Heart left ventricle (tissue), 16 donors: ENCODE data around the gene MSX2. TPM values are rescaled to one million over a fixed set of nuclear protein-coding genes. Genes with fewer than 3 reads are reported as not detected.

Experiments used
- ATAC-seq, 4 donors: fragments of 200-7000 bp; cut with Tn5 transposase; one replicate each; pipeline ENCODE4 v1.9.1; 2020 to 2022; ENCODE audit warnings: moderate library complexity in 4 of 4, mild to moderate bottlenecking in 3 of 4, moderate number of reproducible peaks in 1 of 4
- DNase-seq, 5 donors: peaks; one replicate each; pipeline ENCODE4 v3.0.0-alpha.2; 2020
- H3K27ac ChIP-seq, 12 donors: fragments of 200-600 bp; sonication (generic) in 4 of 12; one replicate each; pipeline versions ENCODE4 v1.5.0 to v1.8.0; 2016 to 2022; ENCODE audit warnings: mild to moderate bottlenecking in 2 of 12
- H3K27me3 ChIP-seq, 9 donors: fragments of 200-600 bp; sonication (generic) in 2 of 9; one replicate each; pipeline versions ENCODE4 v1.5.1 to v1.8.0; 2016 to 2022; ENCODE audit warnings: mild to moderate bottlenecking in 3 of 9
- H3K36me3 ChIP-seq, 9 donors: fragments of 200-600 bp; sonication (generic) in 2 of 9; one replicate each; pipeline versions ENCODE4 v1.5.0 to v1.8.0; 2018 to 2022; ENCODE audit warnings: mild to moderate bottlenecking in 2 of 9
- H3K4me1 ChIP-seq, 12 donors: fragments of 200-600 bp; sonication (generic) in 4 of 12; one replicate each; pipeline versions ENCODE4 v1.5.0 to v1.8.0; 2016 to 2022; ENCODE audit warnings: mild to moderate bottlenecking in 3 of 12
- H3K4me3 ChIP-seq, 12 donors: fragments of 200-600 bp; sonication (generic) in 4 of 12; one replicate each; pipeline versions ENCODE4 v1.5.0 to v1.8.0; 2017 to 2022; ENCODE audit warnings: mild to moderate bottlenecking in 9 of 12, moderate library complexity in 4 of 12
- H3K9me3 ChIP-seq, 12 donors: fragments of 200-600 bp; sonication (generic) in 4 of 12; one replicate each; pipeline versions ENCODE4 v1.5.0 to v1.8.0; 2016 to 2022; ENCODE audit warnings: mild to moderate bottlenecking in 1 of 12
- CTCF ChIP-seq, 12 donors: fragments of 200-600 bp; sonication (generic) in 4 of 12; IDR thresholded peaks; one replicate each; pipeline versions ENCODE4 v1.5.0 to v1.8.0; 2018 to 2022; ENCODE audit warnings: antibody characterized with exemption in 12 of 12, mild to moderate bottlenecking in 5 of 12
- POLR2A ChIP-seq, 2 donors: fragments of 450-650 bp; IDR thresholded peaks; one replicate each; pipeline ENCODE4 v1.6.1; 2017; ENCODE audit warnings: antibody characterized with exemption in 2 of 2, mild to moderate bottlenecking in 2 of 2, moderate library complexity in 2 of 2
- WGBS, 4 donors: extraction: QIAGEN DNeasy Blood & Tissue Kit in 2 of 4; methylation state at CpG; one replicate each; pipeline versions ENCODE4 v1.1.5 to v1.1.7; 2013 to 2018; 5-methylcytosine and 5-hydroxymethylcytosine counted together
- intact Hi-C, 10 donors: fragments of 100-400 bp; cut with DNase I; formaldehyde crosslinking; loops; one replicate each; pipeline versions ENCODE4 v1.11.1 to v1.14.2; 2022
- polyA plus RNA-seq, 2 donors: library from polyadenylated mRNA; stranded (reverse); fragments of 200-250 nt; gene quantifications; one replicate each; pipeline ENCODE4 v1.2.3, GENCODE V29; 2013
- total RNA-seq, 9 donors: library from RNA; depleted of rRNA in 2 of 9; stranded (reverse); fragments of >200 nt in 2 of 9; fragmentation: NEBNext Ultra II Directional in 3 of 9; extraction: Animal tissue kit (Norgen Biotek cat#: 25700) in 3 of 9; gene quantifications; one replicate each; pipeline versions ENCODE4 v1.1.0 to v1.2.4, GENCODE V29; 2016 to 2023
- donor health status: ischemic (EF 13 %, LVEDD 7.1; RV severe dilation, severe dysfunction).
- donor health status: healthy with polysubstance abuse.
- donor health status: DM: no; HTN: yes; CAD: no.
- donor health status: DM: no; HTN: no; CAD: no.
- donor health status: ischemic (EF 25% LVEDD 6.9; RV normal size, moderate dysfunction).
- donor health status: ischemic (EF 25% LVEDD 5.7; RV mildly dilated, moderate dysfunction).
- donor health status: healthy.
- donor health status: DM: yes; HTN: yes; CAD: no.
- donor health status: ischemic (EF 35%, LVEDD 5.7; RV mildly dilated, moderate dysfunction).
- donor health status: nonischemic (EF 11% LVEDD 7.7; RV severe dilation, severe dysfunction).
- donor health status: DM: yes; HTN: yes; CAD: no.
- donor health status: PGD.
- donor health status: ischemic (EF 29% LVEDD 5.4; RV normal size, mild dysfunction).
- donor health status: nonischemic (EF 23%, LVEDD 6.1; RV moderate dilation, normal function).

The MSX2 gene
- total and polyA plus RNA-seq, 11 donors, result 0.73 to 5.3 (median 1.6) TPM

- intact Hi-C loops, result loop anchor here in 5 of 10 donors (5.0 to 10.0 kb wide), 4 partner anchors 310 to 410 kb away; no protein-coding TSS in a partner anchor
Measured at GRCh38 chr5:174734571-174735497, 10.5 kb downstream of the MSX2 start.

GRCh38 chr5:174735498-174736330 lies 11.3 kb downstream of the MSX2 start:
- H3K27me3 ChIP-seq, result peaks cover 35 to 90% (median 66%) of the 10 kb centered on the region in 9 donors
- DNase-seq (no peak), ATAC-seq (no peak)
- no peak overlapping the region for H3K27ac ChIP-seq
- H3K4me1 ChIP-seq, result peaks cover 0 to 14% (median 4%) of the 10 kb centered on the region in 12 donors
- H3K36me3 ChIP-seq, result no peaks in the 10 kb centered on the region
- TF ChIP-seq POLR2A (IDR thresholded peaks at IDR 0.05), result no peak
- TF ChIP-seq CTCF (IDR thresholded peaks at IDR 0.05), result peak in 8 of 12 donors; percentile 14 to 41 (median 26)
- intact Hi-C loops, result loop anchor here in 5 of 10 donors (10.0 kb wide), 3 partner anchors 311 to 411 kb away; no protein-coding TSS in a partner anchor
- 1 to 6% (median 2%) methylated on average over 47 to 54 of the region's 54 CpGs for WGBS, 4 donors
- H3K4me3 ChIP-seq, result peak overlapping the region in 2 of 12 donors; percentile 2 to 13
- no peaks in the 10 kb centered on the region for H3K9me3 ChIP-seq

More at GRCh38 chr5:174734571-174735497, 10.5 kb downstream of the MSX2 start:
- ATAC-seq (no peak), DNase-seq (no peak)
- 9 to 13% (median 10%) methylated on average over 19 to 22 of the region's 22 CpGs for WGBS, 4 donors
- TF ChIP-seq CTCF (IDR thresholded peaks at IDR 0.05) (no peak), POLR2A (IDR thresholded peaks at IDR 0.05) (no peak)
- peaks cover 0 to 14% (median 4%) of the 10 kb centered on the region in 12 donors for H3K4me1 ChIP-seq
- H3K27me3 ChIP-seq, result peaks cover 43 to 96% (median 68%) of the 10 kb centered on the region in 9 donors
- H3K9me3 ChIP-seq, result no peaks in the 10 kb centered on the region
- peaks cover 0 to 5% (median 0%) of the 10 kb centered on the region in 9 donors for H3K36me3 ChIP-seq
- H3K27ac ChIP-seq, result no peak overlapping the region
- H3K4me3 ChIP-seq, result peak overlapping the region in 2 of 12 donors; percentile 2 to 13

DNA sequence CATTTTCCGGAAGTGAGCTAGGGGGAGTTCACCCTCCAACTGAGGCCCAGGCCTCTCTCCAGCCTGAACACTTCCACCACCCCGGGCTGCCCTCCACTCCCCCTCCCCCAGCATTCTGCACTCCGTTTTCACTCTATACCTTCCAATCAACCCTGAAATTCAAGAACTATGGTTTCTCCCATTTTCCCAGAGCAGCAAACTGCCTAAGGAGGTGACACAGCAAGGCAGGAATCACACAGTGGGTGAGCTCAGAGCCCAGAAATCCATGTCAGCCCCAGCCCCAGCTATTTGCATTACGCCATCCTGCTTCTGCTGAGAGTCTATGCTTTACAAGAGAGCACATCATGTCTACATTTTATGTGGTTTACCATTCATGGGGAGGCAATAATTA lies 11.9 kb downstream of the MSX2 start:
- H3K9me3 ChIP-seq, result no peaks in the 10 kb centered on the region
- TF ChIP-seq CTCF (IDR thresholded peaks at IDR 0.05) (peak in 1 of 12 donors; percentile 6), POLR2A (IDR thresholded peaks at IDR 0.05) (no peak)
- no peak overlapping the region for H3K4me3 ChIP-seq
- WGBS, 4 donors, result 19 to 31% (median 27%) methylated on average over 4 of the region's 4 CpGs
- ATAC-seq, result no peak
- no peak for DNase-seq
- intact Hi-C loops, result loop anchor here in 5 of 10 donors (10.0 kb wide), 3 partner anchors 312 to 412 kb away; no protein-coding TSS in a partner anchor
- H3K36me3 ChIP-seq, result no peaks in the 10 kb centered on the region
- H3K27me3 ChIP-seq, result peaks cover 33 to 84% (median 61%) of the 10 kb centered on the region in 9 donors
- H3K27ac ChIP-seq, result no peak overlapping the region
- peaks cover 0 to 14% (median 4%) of the 10 kb centered on the region in 12 donors for H3K4me1 ChIP-seq
